Karpas-422 (cell line): ENCODE data around the gene DPH1. TPM values are rescaled to one million over a fixed set of nuclear protein-coding genes. Genes with fewer than 3 reads are reported as not detected.

Experiments
- DNase-seq: peaks from one replicate; pipeline ENCODE4 v3.0.0-alpha.2; 2015
- H2AFZ ChIP-seq: fragments of 200-600 bp; sonication (generic); 2 replicates; pipeline ENCODE4 v1.6.1; 2014; ENCODE audit warnings: antibody characterized with exemption, low read length, mixed read lengths
- H3K27ac ChIP-seq: fragments of 200-600 bp; sonication (generic); 2 replicates; pipeline ENCODE4 v1.5.1; 2014; ENCODE audit warnings: mild to moderate bottlenecking, low read length, moderate library complexity
- H3K27me3 ChIP-seq: fragments of 200-600 bp; sonication (generic); 2 replicates; pipeline ENCODE4 v1.6.1; 2014; ENCODE audit warnings: low read length, mixed read lengths
- H3K36me3 ChIP-seq: fragments of 200-600 bp; sonication (generic); 2 replicates; pipeline ENCODE4 v1.6.1; 2014; ENCODE audit warnings: low read length, mixed read lengths; ENCODE audit not compliant: insufficient read depth
- H3K4me1 ChIP-seq: fragments of 200-600 bp; sonication (generic); 2 replicates; pipeline ENCODE4 v1.6.1; 2014; ENCODE audit warnings: mild to moderate bottlenecking, low read length, mixed read lengths
- H3K4me2 ChIP-seq: fragments of 200-600 bp; sonication (generic); 2 replicates; pipeline ENCODE4 v1.6.1; 2014; ENCODE audit warnings: low read length, low read depth, mild to moderate bottlenecking; ENCODE audit not compliant: poor library complexity, severe bottlenecking
- H3K4me3 ChIP-seq: fragments of 200-600 bp; sonication (generic); 2 replicates; pipeline ENCODE4 v1.5.1; 2014; ENCODE audit warnings: mild to moderate bottlenecking, antibody characterized with exemption, low read length, mixed read lengths
- H3K79me2 ChIP-seq: fragments of 200-600 bp; sonication (generic); 2 replicates; pipeline ENCODE4 v1.6.1; 2014; ENCODE audit warnings: mild to moderate bottlenecking, low read length, mixed read lengths
- H3K9ac ChIP-seq: fragments of 200-600 bp; sonication (generic); 2 replicates; pipeline ENCODE4 v1.6.0; 2014; ENCODE audit warnings: low read length
- H3K9me2 ChIP-seq: fragments of 200-600 bp; sonication (generic), shearing (Covaris generic); replicated peaks from 2 replicates; pipeline ENCODE4 v1.6.0; 2014; ENCODE audit warnings: mild to moderate bottlenecking, low read length, moderate library complexity; ENCODE audit not compliant: insufficient read depth
- H3K9me3 ChIP-seq: fragments of 300-700, 200-600 bp; sonication (generic); 2 replicates; pipeline ENCODE4 v1.6.1; 2014; ENCODE audit warnings: low read length, mixed read lengths
- H4K20me1 ChIP-seq: fragments of 200-600 bp; sonication (generic); 2 replicates; pipeline ENCODE4 v1.6.1; 2014; ENCODE audit warnings: mild to moderate bottlenecking, antibody characterized with exemption, low read length, low read depth; ENCODE audit not compliant: insufficient read depth
- total RNA-seq: library from RNA; depleted of rRNA; stranded (reverse); fragments of >200 nt; shearing (Covaris generic); gene quantifications from 2 replicates; pipeline ENCODE4 v1.2.3, GENCODE V29; 2014; ENCODE audit warnings: low replicate concordance

DPH1 gene
- total RNA-seq, 1 experiment from 2014 or later = 37.5 TPM

- no peak overlapping the region for H3K9ac ChIP-seq
- DNase-seq = peak; percentile 43
- H3K79me2 ChIP-seq = no peaks in the 10 kb centered on the region
- no peaks in the 10 kb centered on the region for H3K9me2 ChIP-seq
- H3K9me3 ChIP-seq = no peaks in the 10 kb centered on the region
- no peaks in the 10 kb centered on the region for H3K36me3 ChIP-seq
- no peak overlapping the region for H2AFZ ChIP-seq
- no peak overlapping the region for H3K27ac ChIP-seq
- no peak overlapping the region for H3K4me3 ChIP-seq
- no peak overlapping the region for H3K4me2 ChIP-seq
- peaks cover 24% of the 10 kb centered on the region for H3K4me1 ChIP-seq
- H4K20me1 ChIP-seq = no peaks in the 10 kb centered on the region
- H3K27me3 ChIP-seq = no peaks in the 10 kb centered on the region
Observed at GRCh38 chr17:2022647-2023240, 7.2 kb upstream of the DPH1 start.

- Histone ChIP-seq H3K9me2 (no peaks in the 10 kb centered on the region), H3K27me3 (no peaks in the 10 kb centered on the region), H3K9ac (no peak overlapping the region), H3K36me3 (no peaks in the 10 kb centered on the region), H2AFZ (no peak overlapping the region), H3K9me3 (no peaks in the 10 kb centered on the region), H3K27ac (no peak overlapping the region), H3K79me2 (no peaks in the 10 kb centered on the region), H3K4me2 (no peak overlapping the region), H3K4me3 (no peak overlapping the region), H3K4me1 (peaks cover 19% of the 10 kb centered on the region), H4K20me1 (no peaks in the 10 kb centered on the region)
- DNase-seq = no peak
Observed at GRCh38 chr17:2023256-2023655, 6.7 kb upstream of the DPH1 start.

- no peak overlapping the region for H3K4me3 ChIP-seq
- no peak overlapping the region for H3K4me2 ChIP-seq
- H3K9ac ChIP-seq = no peak overlapping the region
- no peak overlapping the region for H3K27ac ChIP-seq
- H3K27me3 ChIP-seq = no peaks in the 10 kb centered on the region
- H3K9me2 ChIP-seq = no peaks in the 10 kb centered on the region
- H3K36me3 ChIP-seq = no peaks in the 10 kb centered on the region
- no peaks in the 10 kb centered on the region for H3K9me3 ChIP-seq
- H3K79me2 ChIP-seq = no peaks in the 10 kb centered on the region
- peak; percentile 44 for DNase-seq
- peaks cover 25% of the 10 kb centered on the region for H3K4me1 ChIP-seq
- no peak overlapping the region for H2AFZ ChIP-seq
- H4K20me1 ChIP-seq = no peaks in the 10 kb centered on the region
Observed at GRCh38 chr17:2023692-2024571, 6.0 kb upstream of the DPH1 start.

GRCh38 chr17:2024572-2025219 lies 5.3 kb upstream of the DPH1 start:
- Histone ChIP-seq H3K4me2 (peak overlapping the region; percentile 66), H3K27me3 (no peaks in the 10 kb centered on the region), H3K9me3 (no peaks in the 10 kb centered on the region), H3K36me3 (no peaks in the 10 kb centered on the region), H3K4me1 (peaks cover 26% of the 10 kb centered on the region), H3K9me2 (no peaks in the 10 kb centered on the region), H3K4me3 (peak overlapping the region; percentile 59), H2AFZ (0 out of 2 replicates have a peak overlapping the region, but pooled peaks have one; percentile 28), H3K9ac (peak overlapping the region; percentile 49), H3K79me2 (no peaks in the 10 kb centered on the region), H4K20me1 (no peaks in the 10 kb centered on the region), H3K27ac (no peak overlapping the region)
- no peak for DNase-seq

GRCh38 chr17:2025220-2025621 lies 4.7 kb upstream of the DPH1 start, which contains the start of gene RTN4RL1:
RTN4RL1 (minus strand) TSS chr17:2025334; CDS start chr17:2024865, 469 bp downstream.
- Histone ChIP-seq H3K27me3 (no peaks in the 10 kb centered on the region), H2AFZ (0 out of 2 replicates have a peak within 1 kb of the TSS, but pooled peaks have one; percentile 28), H3K4me3 (peak within 1 kb of the TSS; percentile 59), H3K9ac (peak within 1 kb of the TSS; percentile 49), H3K27ac (no peak within 1 kb of the TSS), H3K4me1 (peaks cover 26% of the 10 kb centered on the region), H3K9me2 (no peaks in the 10 kb centered on the region), H3K79me2 (no peaks in the 10 kb centered on the region), H4K20me1 (no peaks in the 10 kb centered on the region), H3K36me3 (no peaks in the 10 kb centered on the region), H3K4me2 (peak within 1 kb of the TSS; percentile 66), H3K9me3 (no peaks in the 10 kb centered on the region)
- peak; percentile 84 for DNase-seq

- Histone ChIP-seq H3K4me3 (peak overlapping the region; percentile 59; the same call in 1 of the 2 replicates), H2AFZ (no peak overlapping the region)
- no peak for DNase-seq
Observed at GRCh38 chr17:2025622-2026309, 4.2 kb upstream of the DPH1 start.

GRCh38 chr17:2027528-2028233 lies 2.3 kb upstream of the DPH1 start:
- no peak overlapping the region for H3K4me3 ChIP-seq
- no peaks in the 10 kb centered on the region for H3K9me3 ChIP-seq
- H3K4me2 ChIP-seq = no peak overlapping the region
- H4K20me1 ChIP-seq = no peaks in the 10 kb centered on the region
- H3K27me3 ChIP-seq = no peaks in the 10 kb centered on the region
- no peak overlapping the region for H3K27ac ChIP-seq
- peaks cover 15% of the 10 kb centered on the region for H3K79me2 ChIP-seq
- H3K9me2 ChIP-seq = no peaks in the 10 kb centered on the region
- H3K4me1 ChIP-seq = peaks cover 38% of the 10 kb centered on the region
- no peak overlapping the region for H3K9ac ChIP-seq
- no peaks in the 10 kb centered on the region for H3K36me3 ChIP-seq
- DNase-seq = no peak
- H2AFZ ChIP-seq = no peak overlapping the region

More at GRCh38 chr17:2025622-2026309, 4.2 kb upstream of the DPH1 start:
- H3K27me3 ChIP-seq = no peaks in the 10 kb centered on the region
- H3K4me1 ChIP-seq = peaks cover 24% of the 10 kb centered on the region
- no peaks in the 10 kb centered on the region for H4K20me1 ChIP-seq
- H3K9ac ChIP-seq = no peak overlapping the region
- H3K27ac ChIP-seq = no peak overlapping the region
- peaks cover 1% of the 10 kb centered on the region for H3K79me2 ChIP-seq
- H3K4me2 ChIP-seq = peak overlapping the region; percentile 66
- no peaks in the 10 kb centered on the region for H3K36me3 ChIP-seq
- no peaks in the 10 kb centered on the region for H3K9me3 ChIP-seq
- no peaks in the 10 kb centered on the region for H3K9me2 ChIP-seq
